HepG2 (cell line): ENCODE results near the gene PDE9A. TPM values are rescaled to one million over a fixed set of nuclear protein-coding genes. Genes with fewer than 3 reads are reported as not detected.

Source experiments
- HNRNPL ChIP-seq: fragments of 200-400 bp; formaldehyde crosslinking; IDR thresholded peaks from 2 replicates; pipeline ENCODE4 v1.6.1; 2017; ENCODE audit warnings: mild to moderate bottlenecking, low read depth, low read length
- RCOR2 ChIP-seq: IDR thresholded peaks from 2 replicates; pipeline ENCODE4 v1.6.1; 2016; ENCODE audit warnings: missing biosample characterization, missing genetic modification reagents
- ZNF234 ChIP-seq: sonication (generic); formaldehyde crosslinking; conservative IDR thresholded peaks from 2 replicates; pipeline ENCODE4 v1.5.1; 2020; ENCODE audit warnings: mild to moderate bottlenecking, missing genetic modification reagents
- ZNF792 ChIP-seq: IDR thresholded peaks from 2 replicates; pipeline ENCODE4 v1.6.1; 2016
- polyA plus RNA-seq, 8 experiments: library from polyadenylated mRNA; depleted of rRNA in 3 of 8; stranded (reverse) in 7 of 8; unstranded in 1 of 8; fragments of >200 nt; fragmentation: Illumina TruSeq in 4 of 8; extraction: Trizol in 4 of 8; gene quantifications; 2 replicates each; pipeline versions ENCODE4 v1.2.1 to v1.2.3, GENCODE V29; 2011 to 2016; ENCODE audit warnings: low read depth in 4 of 8, missing spikeins in 1 of 8, mixed read lengths in 1 of 8; ENCODE audit not compliant: insufficient read depth in 1 of 8
- total RNA-seq, 5 experiments: library from RNA; depleted of rRNA; stranded (reverse); fragments of >200 nt; fragmentation: Illumina TruSeq; extraction: Trizol; gene quantifications; 2 replicates each; pipeline ENCODE4 v1.2.3, GENCODE V29; 2016; ENCODE audit warnings: low read depth in 1 of 5
- TF ChIP-seq, protein P1 (sequence below): sonication (generic); formaldehyde crosslinking; IDR thresholded peaks from 2 replicates; pipeline ENCODE4 v1.5.0; 2020; ENCODE audit warnings: mild to moderate bottlenecking, missing genetic modification reagents, borderline replicate concordance
- TF ChIP-seq, protein P2 (sequence below): conservative IDR thresholded peaks from 2 replicates; pipeline ENCODE4 v1.6.1; 2018; ENCODE audit warnings: missing genetic modification reagents
- TF ChIP-seq, protein P3 (sequence below): sonication (generic); formaldehyde crosslinking; IDR thresholded peaks from 2 replicates; pipeline ENCODE4 v1.4.0; 2020; ENCODE audit warnings: mild to moderate bottlenecking, low read depth, missing genetic modification reagents
- TF ChIP-seq, protein P4 (sequence below): sonication (generic); formaldehyde crosslinking; IDR thresholded peaks from one replicate; pipeline ENCODE4 v1.5.1; 2020; ENCODE audit warnings: mild to moderate bottlenecking, missing genetic modification reagents; ENCODE audit errors: not compliant biosample characterization

Gene PDE9A
- total and polyA plus RNA-seq, 2 of the 13 experiments (the other 11 are each of a cell fraction or from before 2014, with no cell fraction given) = 4.6 to 19.7 TPM

DNA sequence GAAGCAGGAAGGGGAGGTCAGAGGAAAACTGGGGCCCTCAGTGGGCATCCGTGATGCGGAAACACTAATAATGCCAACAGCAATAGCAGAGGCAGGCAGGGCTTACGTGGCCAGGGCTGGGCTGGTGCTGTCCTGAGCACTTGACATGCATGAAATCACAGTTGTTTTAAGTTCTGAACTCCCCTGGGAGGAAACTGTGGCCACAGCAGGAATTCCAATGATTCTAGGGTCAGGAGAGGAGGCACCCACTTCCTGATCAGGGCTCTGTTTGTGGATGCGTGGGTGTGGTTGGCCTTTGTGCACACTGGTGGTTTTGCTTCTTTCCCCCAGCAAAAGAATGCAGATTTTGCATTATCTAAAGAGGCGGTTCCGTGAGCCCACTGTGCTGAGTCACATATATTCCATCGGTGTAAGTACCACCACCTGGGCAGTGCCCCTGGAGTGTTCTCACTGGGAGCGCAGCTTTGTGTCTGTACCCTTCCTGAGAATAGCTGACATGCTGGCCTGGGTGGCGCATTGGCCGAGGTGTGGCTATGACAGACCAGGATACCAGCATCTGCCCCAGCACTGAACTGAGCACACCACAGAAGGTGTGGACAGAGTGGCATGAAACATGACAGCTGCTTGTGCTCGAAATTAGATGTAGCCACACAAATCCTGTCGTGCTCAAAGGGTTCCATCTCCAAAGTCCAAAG, 71.0 kb downstream of the PDE9A start (continued):
- TF ChIP-seq, protein P1, sequence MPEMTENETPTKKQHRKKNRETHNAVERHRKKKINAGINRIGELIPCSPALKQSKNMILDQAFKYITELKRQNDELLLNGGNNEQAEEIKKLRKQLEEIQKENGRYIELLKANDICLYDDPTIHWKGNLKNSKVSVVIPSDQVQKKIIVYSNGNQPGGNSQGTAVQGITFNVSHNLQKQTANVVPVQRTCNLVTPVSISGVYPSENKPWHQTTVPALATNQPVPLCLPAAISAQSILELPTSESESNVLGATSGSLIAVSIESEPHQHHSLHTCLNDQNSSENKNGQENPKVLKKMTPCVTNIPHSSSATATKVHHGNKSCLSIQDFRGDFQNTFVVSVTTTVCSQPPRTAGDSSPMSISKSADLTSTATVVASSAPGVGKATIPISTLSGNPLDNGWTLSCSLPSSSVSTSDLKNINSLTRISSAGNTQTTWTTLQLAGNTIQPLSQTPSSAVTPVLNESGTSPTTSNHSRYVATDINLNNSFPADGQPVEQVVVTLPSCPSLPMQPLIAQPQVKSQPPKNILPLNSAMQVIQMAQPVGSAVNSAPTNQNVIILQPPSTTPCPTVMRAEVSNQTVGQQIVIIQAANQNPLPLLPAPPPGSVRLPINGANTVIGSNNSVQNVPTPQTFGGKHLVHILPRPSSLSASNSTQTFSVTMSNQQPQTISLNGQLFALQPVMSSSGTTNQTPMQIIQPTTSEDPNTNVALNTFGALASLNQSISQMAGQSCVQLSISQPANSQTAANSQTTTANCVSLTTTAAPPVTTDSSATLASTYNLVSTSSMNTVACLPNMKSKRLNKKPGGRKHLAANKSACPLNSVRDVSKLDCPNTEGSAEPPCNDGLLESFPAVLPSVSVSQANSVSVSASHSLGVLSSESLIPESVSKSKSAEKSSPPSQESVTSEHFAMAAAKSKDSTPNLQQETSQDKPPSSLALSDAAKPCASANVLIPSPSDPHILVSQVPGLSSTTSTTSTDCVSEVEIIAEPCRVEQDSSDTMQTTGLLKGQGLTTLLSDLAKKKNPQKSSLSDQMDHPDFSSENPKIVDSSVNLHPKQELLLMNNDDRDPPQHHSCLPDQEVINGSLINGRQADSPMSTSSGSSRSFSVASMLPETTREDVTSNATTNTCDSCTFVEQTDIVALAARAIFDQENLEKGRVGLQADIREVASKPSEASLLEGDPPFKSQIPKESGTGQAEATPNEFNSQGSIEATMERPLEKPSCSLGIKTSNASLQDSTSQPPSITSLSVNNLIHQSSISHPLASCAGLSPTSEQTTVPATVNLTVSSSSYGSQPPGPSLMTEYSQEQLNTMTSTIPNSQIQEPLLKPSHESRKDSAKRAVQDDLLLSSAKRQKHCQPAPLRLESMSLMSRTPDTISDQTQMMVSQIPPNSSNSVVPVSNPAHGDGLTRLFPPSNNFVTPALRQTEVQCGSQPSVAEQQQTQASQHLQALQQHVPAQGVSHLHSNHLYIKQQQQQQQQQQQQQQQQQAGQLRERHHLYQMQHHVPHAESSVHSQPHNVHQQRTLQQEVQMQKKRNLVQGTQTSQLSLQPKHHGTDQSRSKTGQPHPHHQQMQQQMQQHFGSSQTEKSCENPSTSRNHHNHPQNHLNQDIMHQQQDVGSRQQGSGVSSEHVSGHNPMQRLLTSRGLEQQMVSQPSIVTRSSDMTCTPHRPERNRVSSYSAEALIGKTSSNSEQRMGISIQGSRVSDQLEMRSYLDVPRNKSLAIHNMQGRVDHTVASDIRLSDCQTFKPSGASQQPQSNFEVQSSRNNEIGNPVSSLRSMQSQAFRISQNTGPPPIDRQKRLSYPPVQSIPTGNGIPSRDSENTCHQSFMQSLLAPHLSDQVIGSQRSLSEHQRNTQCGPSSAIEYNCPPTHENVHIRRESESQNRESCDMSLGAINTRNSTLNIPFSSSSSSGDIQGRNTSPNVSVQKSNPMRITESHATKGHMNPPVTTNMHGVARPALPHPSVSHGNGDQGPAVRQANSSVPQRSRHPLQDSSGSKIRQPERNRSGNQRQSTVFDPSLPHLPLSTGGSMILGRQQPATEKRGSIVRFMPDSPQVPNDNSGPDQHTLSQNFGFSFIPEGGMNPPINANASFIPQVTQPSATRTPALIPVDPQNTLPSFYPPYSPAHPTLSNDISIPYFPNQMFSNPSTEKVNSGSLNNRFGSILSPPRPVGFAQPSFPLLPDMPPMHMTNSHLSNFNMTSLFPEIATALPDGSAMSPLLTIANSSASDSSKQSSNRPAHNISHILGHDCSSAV (CRISPR knock-in tag) = no peak
- TF ChIP-seq, protein P2, sequence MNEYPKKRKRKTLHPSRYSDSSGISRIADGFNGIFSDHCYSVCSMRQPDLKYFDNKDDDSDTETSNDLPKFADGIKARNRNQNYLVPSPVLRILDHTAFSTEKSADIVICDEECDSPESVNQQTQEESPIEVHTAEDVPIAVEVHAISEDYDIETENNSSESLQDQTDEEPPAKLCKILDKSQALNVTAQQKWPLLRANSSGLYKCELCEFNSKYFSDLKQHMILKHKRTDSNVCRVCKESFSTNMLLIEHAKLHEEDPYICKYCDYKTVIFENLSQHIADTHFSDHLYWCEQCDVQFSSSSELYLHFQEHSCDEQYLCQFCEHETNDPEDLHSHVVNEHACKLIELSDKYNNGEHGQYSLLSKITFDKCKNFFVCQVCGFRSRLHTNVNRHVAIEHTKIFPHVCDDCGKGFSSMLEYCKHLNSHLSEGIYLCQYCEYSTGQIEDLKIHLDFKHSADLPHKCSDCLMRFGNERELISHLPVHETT (CRISPR knock-in tag) = no peak
- TF ChIP-seq RCOR2 (CRISPR knock-in tag) = no peak
- TF ChIP-seq, protein P3, sequence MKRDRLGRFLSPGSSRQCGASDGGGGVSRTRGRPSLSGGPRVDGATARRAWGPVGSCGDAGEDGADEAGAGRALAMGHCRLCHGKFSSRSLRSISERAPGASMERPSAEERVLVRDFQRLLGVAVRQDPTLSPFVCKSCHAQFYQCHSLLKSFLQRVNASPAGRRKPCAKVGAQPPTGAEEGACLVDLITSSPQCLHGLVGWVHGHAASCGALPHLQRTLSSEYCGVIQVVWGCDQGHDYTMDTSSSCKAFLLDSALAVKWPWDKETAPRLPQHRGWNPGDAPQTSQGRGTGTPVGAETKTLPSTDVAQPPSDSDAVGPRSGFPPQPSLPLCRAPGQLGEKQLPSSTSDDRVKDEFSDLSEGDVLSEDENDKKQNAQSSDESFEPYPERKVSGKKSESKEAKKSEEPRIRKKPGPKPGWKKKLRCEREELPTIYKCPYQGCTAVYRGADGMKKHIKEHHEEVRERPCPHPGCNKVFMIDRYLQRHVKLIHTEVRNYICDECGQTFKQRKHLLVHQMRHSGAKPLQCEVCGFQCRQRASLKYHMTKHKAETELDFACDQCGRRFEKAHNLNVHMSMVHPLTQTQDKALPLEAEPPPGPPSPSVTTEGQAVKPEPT (CRISPR knock-in tag) = no peak
- peak; percentile 84 for TF ChIP-seq HNRNPL
- TF ChIP-seq, protein P4, sequence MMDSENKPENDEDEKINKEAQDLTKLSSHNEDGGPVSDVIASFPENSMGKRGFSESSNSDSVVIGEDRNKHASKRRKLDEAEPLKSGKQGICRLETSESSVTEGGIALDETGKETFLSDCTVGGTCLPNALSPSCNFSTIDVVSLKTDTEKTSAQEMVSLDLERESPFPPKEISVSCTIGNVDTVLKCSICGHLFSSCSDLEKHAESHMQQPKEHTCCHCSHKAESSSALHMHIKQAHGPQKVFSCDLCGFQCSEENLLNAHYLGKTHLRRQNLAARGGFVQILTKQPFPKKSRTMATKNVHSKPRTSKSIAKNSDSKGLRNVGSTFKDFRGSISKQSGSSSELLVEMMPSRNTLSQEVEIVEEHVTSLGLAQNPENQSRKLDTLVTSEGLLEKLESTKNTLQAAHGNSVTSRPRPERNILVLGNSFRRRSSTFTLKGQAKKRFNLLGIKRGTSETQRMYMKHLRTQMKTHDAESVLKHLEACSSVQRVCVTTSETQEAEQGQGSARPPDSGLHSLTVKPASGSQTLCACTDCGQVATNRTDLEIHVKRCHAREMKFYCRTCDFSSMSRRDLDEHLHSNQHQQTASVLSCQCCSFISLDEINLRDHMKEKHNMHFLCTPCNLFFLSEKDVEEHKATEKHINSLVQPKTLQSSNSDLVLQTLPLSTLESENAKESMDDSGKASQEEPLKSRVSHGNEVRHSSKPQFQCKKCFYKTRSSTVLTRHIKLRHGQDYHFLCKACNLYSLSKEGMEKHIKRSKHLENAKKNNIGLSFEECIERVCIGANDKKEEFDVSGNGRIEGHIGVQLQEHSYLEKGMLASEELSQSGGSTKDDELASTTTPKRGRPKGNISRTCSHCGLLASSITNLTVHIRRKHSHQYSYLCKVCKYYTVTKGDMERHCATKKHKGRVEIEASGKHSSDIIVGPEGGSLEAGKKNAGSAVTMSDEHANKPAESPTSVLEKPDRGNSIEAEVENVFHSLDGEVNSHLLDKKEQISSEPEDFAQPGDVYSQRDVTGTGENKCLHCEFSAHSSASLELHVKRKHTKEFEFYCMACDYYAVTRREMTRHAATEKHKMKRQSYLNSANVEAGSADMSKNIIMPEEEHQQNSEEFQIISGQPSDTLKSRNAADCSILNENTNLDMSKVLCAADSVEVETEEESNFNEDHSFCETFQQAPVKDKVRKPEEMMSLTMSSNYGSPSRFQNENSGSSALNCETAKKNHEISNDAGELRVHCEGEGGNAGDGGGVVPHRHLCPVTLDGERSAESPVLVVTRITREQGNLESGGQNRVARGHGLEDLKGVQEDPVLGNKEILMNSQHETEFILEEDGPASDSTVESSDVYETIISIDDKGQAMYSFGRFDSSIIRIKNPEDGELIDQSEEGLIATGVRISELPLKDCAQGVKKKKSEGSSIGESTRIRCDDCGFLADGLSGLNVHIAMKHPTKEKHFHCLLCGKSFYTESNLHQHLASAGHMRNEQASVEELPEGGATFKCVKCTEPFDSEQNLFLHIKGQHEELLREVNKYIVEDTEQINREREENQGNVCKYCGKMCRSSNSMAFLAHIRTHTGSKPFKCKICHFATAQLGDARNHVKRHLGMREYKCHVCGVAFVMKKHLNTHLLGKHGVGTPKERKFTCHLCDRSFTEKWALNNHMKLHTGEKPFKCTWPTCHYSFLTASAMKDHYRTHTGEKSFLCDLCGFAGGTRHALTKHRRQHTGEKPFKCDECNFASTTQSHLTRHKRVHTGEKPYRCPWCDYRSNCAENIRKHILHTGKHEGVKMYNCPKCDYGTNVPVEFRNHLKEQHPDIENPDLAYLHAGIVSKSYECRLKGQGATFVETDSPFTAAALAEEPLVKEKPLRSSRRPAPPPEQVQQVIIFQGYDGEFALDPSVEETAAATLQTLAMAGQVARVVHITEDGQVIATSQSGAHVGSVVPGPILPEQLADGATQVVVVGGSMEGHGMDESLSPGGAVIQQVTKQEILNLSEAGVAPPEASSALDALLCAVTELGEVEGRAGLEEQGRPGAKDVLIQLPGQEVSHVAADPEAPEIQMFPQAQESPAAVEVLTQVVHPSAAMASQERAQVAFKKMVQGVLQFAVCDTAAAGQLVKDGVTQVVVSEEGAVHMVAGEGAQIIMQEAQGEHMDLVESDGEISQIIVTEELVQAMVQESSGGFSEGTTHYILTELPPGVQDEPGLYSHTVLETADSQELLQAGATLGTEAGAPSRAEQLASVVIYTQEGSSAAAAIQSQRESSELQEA (CRISPR knock-in tag) = no peak
- TF ChIP-seq ZNF234 (CRISPR knock-in tag) = no peak
- no peak for TF ChIP-seq ZNF792 (CRISPR knock-in tag)
